ENCODE data around the gene PSMA6. TPM values are rescaled to one million over a fixed set of nuclear protein-coding genes. Genes with fewer than 3 reads are reported as not detected.
"Not testable (repeated sequence)": the region's sequence is repeated elsewhere in the genome, so short reads cannot be mapped to it uniquely, and the experiment has no call there.

Gene PSMA6
- total RNA-seq, 4 donors from 2014 or later: 158 to 180 (median 170) TPM

GRCh38 chr14:35351897-35352273 lies 59.7 kb downstream of the PSMA6 start:
- ATAC-seq (ENCODE audit: low FRiP score) (no peak), DNase-seq (ENCODE audit: low spot score) (no peak)
- TF ChIP-seq CTCF (IDR thresholded peaks at IDR 0.05): no peak

- DNase-seq (ENCODE audit: low spot score) (no peak), ATAC-seq (ENCODE audit: low FRiP score) (no peak)
- no peak for TF ChIP-seq CTCF (IDR thresholded peaks at IDR 0.05)
Observed at GRCh38 chr14:35352274-35353233, 60.4 kb downstream of the PSMA6 start.

- TF ChIP-seq CTCF (IDR thresholded peaks at IDR 0.05): no peak
- no peak for ATAC-seq (ENCODE audit: low FRiP score)
Observed at GRCh38 chr14:35353409-35354172, 61.4 kb downstream of the PSMA6 start.

GRCh38 chr14:35355235-35355634 lies 63.1 kb downstream of the PSMA6 start:
- DNase-seq (ENCODE audit: low spot score); ATAC-seq (ENCODE audit: low FRiP score): not testable (repeated sequence)

More at GRCh38 chr14:35353409-35354172, 61.4 kb downstream of the PSMA6 start:
- DNase-seq (ENCODE audit: low spot score): no peak

- ATAC-seq (ENCODE audit: low FRiP score) (peak; percentile 75), DNase-seq (ENCODE audit: low spot score) (no peak)
- no peak for TF ChIP-seq CTCF (IDR thresholded peaks at IDR 0.05)
Observed at GRCh38 chr14:35355981-35356841, 64.0 kb downstream of the PSMA6 start.

- not testable (repeated sequence) for DNase-seq (ENCODE audit: low spot score); ATAC-seq (ENCODE audit: low FRiP score)
Observed at GRCh38 chr14:35359655-35360054, 67.5 kb downstream of the PSMA6 start.

GRCh38 chr14:35361141-35361480 lies 68.9 kb downstream of the PSMA6 start:
- no peak for DNase-seq (ENCODE audit: low spot score)
- no peak for TF ChIP-seq CTCF (IDR thresholded peaks at IDR 0.05)

More at GRCh38 chr14:35361141-35361480, 68.9 kb downstream of the PSMA6 start:
- ATAC-seq (ENCODE audit: low FRiP score): no peak

Measured in omental fat pad (tissue), 4 donors.